Thyroid gland (tissue), 4 donors: Measurements from ENCODE around the gene TOP2A.

Experiments used
- CTCF ChIP-seq, 6 experiments: fragments of 200-600 bp in 3 of 6; fragments of 450-650 bp in 3 of 6; sonication (generic) in 3 of 6; IDR thresholded peaks; one replicate each; pipeline ENCODE4 v1.5.1; 2016 to 2019; ENCODE audit warnings: antibody characterized with exemption in 6 of 6, mild to moderate bottlenecking in 2 of 6, inconsistent platforms in 1 of 6, moderate library complexity in 1 of 6
- POLR2A ChIP-seq, 2 donors: fragments of 450-650 bp; IDR thresholded peaks; one replicate each; pipeline ENCODE4 v1.6.1; 2017; ENCODE audit warnings: antibody characterized with exemption in 2 of 2, mild to moderate bottlenecking in 2 of 2, moderate library complexity in 1 of 2

GRCh38 chr17:40432864-40433528 is 15.3 kb upstream of the TOP2A start:
- TF ChIP-seq CTCF (IDR thresholded peaks at IDR 0.05) (no peak), POLR2A (IDR thresholded peaks at IDR 0.05) (no peak)
